ENCODE results near the gene HSD11B1L.

The HSD11B1L gene

DNA sequence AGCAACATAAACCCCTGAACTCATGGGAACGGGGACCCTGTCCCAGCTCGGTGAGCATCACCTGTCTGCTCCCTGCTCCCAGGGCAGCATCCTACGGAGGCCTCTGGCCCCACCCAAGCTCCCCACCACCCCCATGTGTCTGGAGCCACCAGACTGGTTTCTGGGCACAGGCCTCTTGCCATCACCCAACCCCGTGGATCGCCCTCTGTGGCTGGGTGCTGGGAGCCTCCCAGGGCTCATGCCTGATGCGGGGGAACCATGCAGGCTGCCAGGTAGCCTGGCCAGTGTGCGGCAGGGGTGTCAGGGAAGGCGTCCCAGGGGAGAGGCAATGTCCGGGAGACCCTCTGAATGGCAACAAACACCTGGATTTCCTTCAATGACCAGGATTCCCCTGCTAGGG lies 3.2 kb upstream of the HSD11B1L start:
- Histone ChIP-seq H3K4me3 (ENCODE audit: low read length in 2 of 2) (no peak overlapping the region), H3K27me3 (ENCODE audit: control insufficient read depth in 1 of 2, insufficient read depth in 2 of 2, low read length in 2 of 2) (no peaks in the 10 kb centered on the region), H3K4me1 (ENCODE audit: control insufficient read depth, insufficient read depth, low read length) (peaks cover 22% of the 10 kb centered on the region), H3K27ac (ENCODE audit: low read length) (no peak overlapping the region), H3K9ac (ENCODE audit: low read length in 2 of 2) (no peak overlapping the region), H3K36me3 (ENCODE audit: control insufficient read depth in 2 of 2, insufficient read depth in 2 of 2, low read length in 2 of 2) (peaks cover 0 to 4% of the 10 kb centered on the region in 2 donors), H3K9me3 (ENCODE audit: control insufficient read depth in 2 of 2, low read length in 2 of 2) (no peaks in the 10 kb centered on the region)

DNA sequence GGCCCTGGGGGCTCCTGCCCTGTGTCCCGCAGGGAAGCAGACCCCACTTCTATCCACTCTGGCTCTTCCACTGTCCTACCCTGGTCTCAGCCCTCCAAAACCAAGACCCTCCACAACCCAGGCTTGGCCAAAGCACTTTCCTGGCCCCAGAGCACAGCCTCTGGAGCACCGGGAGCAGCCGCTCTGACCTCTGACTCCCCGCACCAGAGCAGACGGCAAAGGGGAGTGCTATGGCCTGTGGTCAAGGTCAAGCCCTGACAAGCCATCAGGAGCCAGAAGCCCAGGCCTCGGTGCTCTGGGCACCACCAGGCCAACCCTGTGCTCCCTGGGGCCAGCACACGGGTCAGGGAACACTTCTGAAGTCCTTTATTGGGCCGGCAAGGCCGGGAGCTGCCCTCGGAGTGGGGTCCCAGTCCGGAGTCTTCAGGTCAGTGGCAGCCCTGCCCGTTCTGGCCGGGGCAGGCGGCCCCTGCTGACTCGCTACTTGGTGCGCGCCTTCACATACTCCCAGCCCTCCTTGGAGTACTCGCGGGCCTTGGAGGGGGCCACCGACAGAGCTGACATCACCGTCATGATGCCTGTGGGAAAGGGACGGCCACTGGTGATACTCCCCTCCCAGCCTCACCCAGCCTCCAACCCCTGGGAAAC lies 2.6 kb upstream of the HSD11B1L start:
- H3K27ac ChIP-seq (ENCODE audit: low read length), result no peak overlapping the region
- H3K27me3 ChIP-seq (ENCODE audit: control insufficient read depth in 1 of 2, insufficient read depth in 2 of 2, low read length in 2 of 2), result no peaks in the 10 kb centered on the region
- H3K9ac ChIP-seq (ENCODE audit: low read length in 2 of 2), result no peak overlapping the region
- H3K36me3 ChIP-seq (ENCODE audit: control insufficient read depth in 2 of 2, insufficient read depth in 2 of 2, low read length in 2 of 2), result peaks cover 0 to 4% of the 10 kb centered on the region in 2 donors
- no peaks in the 10 kb centered on the region for H3K9me3 ChIP-seq (ENCODE audit: control insufficient read depth in 2 of 2, low read length in 2 of 2)
- no peak overlapping the region for H3K4me3 ChIP-seq (ENCODE audit: low read length in 2 of 2)
- peaks cover 22% of the 10 kb centered on the region for H3K4me1 ChIP-seq (ENCODE audit: control insufficient read depth, insufficient read depth, low read length)

DNA sequence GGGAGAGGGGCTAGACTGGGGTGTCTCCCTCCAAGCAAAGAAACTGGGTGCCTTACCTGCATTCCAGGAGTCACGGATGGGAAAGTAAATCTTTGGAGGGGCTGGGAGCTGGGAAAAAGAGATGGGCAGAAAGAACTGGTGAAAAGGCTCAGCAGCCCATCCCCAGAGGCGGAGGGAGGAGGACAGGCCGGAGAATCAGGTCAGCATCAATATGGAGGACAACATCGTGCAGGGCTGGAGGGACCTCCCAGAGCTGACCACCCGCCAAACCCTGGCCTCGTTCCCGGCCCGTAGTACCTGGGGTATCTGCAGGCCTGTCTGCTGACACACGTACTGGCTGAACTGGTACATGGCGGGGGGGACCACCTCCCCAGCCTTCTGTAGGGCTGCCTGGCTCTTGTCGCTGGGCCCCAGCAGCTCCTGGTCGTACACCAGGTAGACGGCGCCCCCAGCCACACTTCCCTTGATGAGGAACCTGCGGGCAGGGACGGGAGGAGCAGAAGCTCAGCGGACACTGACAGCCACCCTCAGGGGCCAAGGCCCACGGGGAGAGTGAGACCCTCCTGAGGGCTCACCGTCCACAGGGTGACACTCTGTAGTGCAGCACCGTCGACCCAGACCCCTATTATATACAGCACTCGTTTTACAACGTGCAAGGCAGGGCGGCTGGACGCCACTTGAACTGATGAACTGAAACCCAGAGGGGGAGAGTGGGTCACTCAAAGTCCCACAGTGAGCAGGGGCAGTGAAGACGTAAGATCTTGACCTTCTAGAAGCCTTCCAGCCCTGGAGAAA lies 1.3 kb upstream of the HSD11B1L start:
- Histone ChIP-seq H3K9ac (ENCODE audit: low read length in 2 of 2) (peak overlapping the region; percentile 95 to 97), H3K27me3 (ENCODE audit: control insufficient read depth in 1 of 2, insufficient read depth in 2 of 2, low read length in 2 of 2) (no peaks in the 10 kb centered on the region), H3K36me3 (ENCODE audit: control insufficient read depth in 2 of 2, insufficient read depth in 2 of 2, low read length in 2 of 2) (peaks cover 0 to 2% of the 10 kb centered on the region in 2 donors), H3K27ac (ENCODE audit: low read length) (peak overlapping the region; percentile 85), H3K9me3 (ENCODE audit: control insufficient read depth in 2 of 2, low read length in 2 of 2) (no peaks in the 10 kb centered on the region), H3K4me3 (ENCODE audit: low read length in 2 of 2) (peak overlapping the region; percentile 91 to 99), H3K4me1 (ENCODE audit: control insufficient read depth, insufficient read depth, low read length) (peaks cover 22% of the 10 kb centered on the region)

DNA sequence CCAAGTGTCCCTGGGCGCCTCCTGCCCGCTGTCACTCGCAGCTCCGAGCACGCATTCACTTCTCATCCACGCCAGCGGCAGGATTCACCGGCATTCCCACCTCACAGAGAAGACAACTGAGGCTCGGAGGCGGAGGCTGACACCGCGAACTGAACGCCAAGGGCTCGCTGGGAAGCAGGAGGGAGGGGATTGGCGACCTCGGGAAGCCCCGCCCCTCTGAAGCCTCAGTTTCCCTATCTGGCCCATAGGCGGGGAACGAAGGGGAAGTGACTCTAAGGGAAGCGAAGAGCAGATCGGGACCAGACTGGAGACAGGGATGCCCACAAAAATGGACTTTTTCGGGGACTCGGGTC lies 767 bp upstream of the HSD11B1L start:
- Histone ChIP-seq H3K4me1 (ENCODE audit: control insufficient read depth, insufficient read depth, low read length) (peaks cover 22% of the 10 kb centered on the region), H3K9me3 (ENCODE audit: control insufficient read depth in 2 of 2, low read length in 2 of 2) (no peaks in the 10 kb centered on the region), H3K36me3 (ENCODE audit: control insufficient read depth in 2 of 2, insufficient read depth in 2 of 2, low read length in 2 of 2) (peaks cover 0 to 2% of the 10 kb centered on the region in 2 donors), H3K9ac (ENCODE audit: low read length in 2 of 2) (peak overlapping the region; percentile 95 to 97), H3K4me3 (ENCODE audit: low read length in 2 of 2) (peak overlapping the region; percentile 91 to 99), H3K27ac (ENCODE audit: low read length) (peak overlapping the region; percentile 85), H3K27me3 (ENCODE audit: control insufficient read depth in 1 of 2, insufficient read depth in 2 of 2, low read length in 2 of 2) (no peaks in the 10 kb centered on the region)

DNA sequence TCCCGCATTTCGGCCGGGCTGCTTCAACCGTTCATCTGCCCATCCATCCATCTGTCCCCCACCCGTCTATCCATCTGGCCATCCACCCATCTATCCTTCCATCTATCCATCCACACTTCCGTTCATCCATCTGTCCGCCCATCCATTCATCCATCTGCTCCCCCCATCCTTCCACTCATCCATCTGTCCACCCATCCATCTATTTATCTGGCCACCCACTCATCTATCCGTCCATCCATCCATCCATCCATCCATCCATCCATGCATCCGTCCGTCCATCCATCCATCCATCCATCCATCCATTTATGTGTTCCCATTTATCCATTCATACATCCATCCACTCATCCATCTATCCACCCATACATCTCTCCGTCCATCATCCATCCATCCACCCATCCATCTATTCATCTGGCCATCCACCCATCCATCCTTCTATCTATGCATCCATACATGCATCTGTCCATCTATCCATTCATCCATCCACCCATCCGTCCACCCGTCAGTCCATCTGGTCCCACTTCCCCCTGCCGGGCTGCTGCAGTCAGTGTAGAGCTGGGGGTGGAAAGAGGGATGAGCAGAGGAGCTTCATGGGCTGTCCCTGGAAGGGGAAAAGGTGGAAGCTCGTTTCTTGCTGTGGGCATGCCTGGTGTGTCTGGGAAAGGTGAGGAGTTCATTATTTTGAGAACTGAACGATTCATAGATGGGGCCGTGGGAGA lies 722 bp downstream of the HSD11B1L start:
- H3K27ac ChIP-seq (ENCODE audit: low read length), result peak overlapping the region; percentile 85

DNA sequence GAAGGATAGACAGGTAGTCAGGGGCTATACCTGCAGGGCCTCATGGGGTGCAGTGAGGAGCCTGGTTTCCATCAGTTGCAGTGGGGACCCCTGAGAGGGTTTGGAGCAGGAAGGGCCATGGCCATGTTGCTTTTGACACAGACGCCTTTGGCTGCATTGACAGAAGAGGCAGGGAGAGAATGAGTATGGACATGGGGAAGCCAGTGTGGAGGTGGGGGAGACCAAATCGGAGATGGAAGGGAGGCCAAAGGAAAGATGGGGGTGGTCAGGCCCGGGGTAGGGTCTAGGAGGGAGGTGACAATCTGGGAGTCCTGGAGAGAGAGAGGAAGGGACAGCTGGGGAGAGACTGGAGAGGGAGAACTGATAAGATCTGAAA lies 1.3 kb downstream of the HSD11B1L start:
- H3K36me3 ChIP-seq (ENCODE audit: control insufficient read depth in 2 of 2, insufficient read depth in 2 of 2, low read length in 2 of 2), result peaks cover 0 to 2% of the 10 kb centered on the region in 2 donors
- peaks cover 28% of the 10 kb centered on the region for H3K4me1 ChIP-seq (ENCODE audit: control insufficient read depth, insufficient read depth, low read length)
- H3K27ac ChIP-seq (ENCODE audit: low read length), result no peak overlapping the region
- H3K27me3 ChIP-seq (ENCODE audit: control insufficient read depth in 1 of 2, insufficient read depth in 2 of 2, low read length in 2 of 2), result no peaks in the 10 kb centered on the region
- H3K4me3 ChIP-seq (ENCODE audit: low read length in 2 of 2), result no peak overlapping the region
- no peaks in the 10 kb centered on the region for H3K9me3 ChIP-seq (ENCODE audit: control insufficient read depth in 2 of 2, low read length in 2 of 2)
- H3K9ac ChIP-seq (ENCODE audit: low read length in 2 of 2), result no peak overlapping the region

More for the DNA sequence above, 722 bp downstream of the HSD11B1L start:
- peak overlapping the region; percentile 36 to 97 for H3K9ac ChIP-seq (ENCODE audit: low read length in 2 of 2)
- no peaks in the 10 kb centered on the region for H3K27me3 ChIP-seq (ENCODE audit: control insufficient read depth in 1 of 2, insufficient read depth in 2 of 2, low read length in 2 of 2)
- H3K9me3 ChIP-seq (ENCODE audit: control insufficient read depth in 2 of 2, low read length in 2 of 2), result no peaks in the 10 kb centered on the region
- H3K36me3 ChIP-seq (ENCODE audit: control insufficient read depth in 2 of 2, insufficient read depth in 2 of 2, low read length in 2 of 2), result peaks cover 0 to 2% of the 10 kb centered on the region in 2 donors
- peak overlapping the region; percentile 91 to 99 for H3K4me3 ChIP-seq (ENCODE audit: low read length in 2 of 2)
- peaks cover 24% of the 10 kb centered on the region for H3K4me1 ChIP-seq (ENCODE audit: control insufficient read depth, insufficient read depth, low read length)

DNA sequence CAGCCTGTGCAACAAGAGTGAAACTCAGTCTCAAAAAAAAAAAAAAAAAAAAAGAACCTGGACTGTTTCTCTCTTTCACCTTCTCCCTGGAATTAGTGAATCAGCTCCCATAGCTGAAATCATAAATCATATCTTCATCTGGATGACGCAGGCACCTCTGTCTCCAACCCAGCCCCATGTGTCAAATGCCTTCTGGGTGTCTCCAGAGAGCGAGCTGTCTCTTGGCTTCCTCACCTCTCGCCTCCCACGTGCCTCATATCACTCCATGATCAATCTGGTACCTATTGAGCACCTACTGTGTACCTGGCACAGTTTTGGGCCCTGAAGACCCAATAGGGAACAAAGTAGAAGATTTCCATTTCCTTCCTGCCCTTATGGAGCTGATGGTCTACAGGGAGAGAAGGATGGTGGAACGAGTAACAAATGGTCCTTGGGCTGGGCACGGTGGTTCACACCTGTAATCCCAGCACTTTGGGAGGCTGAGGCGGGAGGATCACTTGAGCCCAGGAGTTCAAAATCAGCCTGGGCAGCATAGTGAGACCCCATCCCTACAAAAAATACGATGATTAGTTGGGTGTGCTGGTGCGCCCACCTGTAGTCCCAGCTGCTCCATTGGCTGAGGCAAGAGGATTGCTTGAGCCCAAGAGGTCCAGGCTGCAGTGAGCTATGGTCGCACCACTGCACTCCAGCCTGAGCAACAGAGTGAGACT lies 2.5 kb downstream of the HSD11B1L start:
- no peaks in the 10 kb centered on the region for H3K9me3 ChIP-seq (ENCODE audit: control insufficient read depth in 2 of 2, low read length in 2 of 2)
- H3K9ac ChIP-seq (ENCODE audit: low read length in 2 of 2), result no peak overlapping the region
- peaks cover 31% of the 10 kb centered on the region for H3K4me1 ChIP-seq (ENCODE audit: control insufficient read depth, insufficient read depth, low read length)
- no peaks in the 10 kb centered on the region for H3K27me3 ChIP-seq (ENCODE audit: control insufficient read depth in 1 of 2, insufficient read depth in 2 of 2, low read length in 2 of 2)
- no peaks in the 10 kb centered on the region for H3K36me3 ChIP-seq (ENCODE audit: control insufficient read depth in 2 of 2, insufficient read depth in 2 of 2, low read length in 2 of 2)
- H3K4me3 ChIP-seq (ENCODE audit: low read length in 2 of 2), result no peak overlapping the region
- H3K27ac ChIP-seq (ENCODE audit: low read length), result no peak overlapping the region

DNA sequence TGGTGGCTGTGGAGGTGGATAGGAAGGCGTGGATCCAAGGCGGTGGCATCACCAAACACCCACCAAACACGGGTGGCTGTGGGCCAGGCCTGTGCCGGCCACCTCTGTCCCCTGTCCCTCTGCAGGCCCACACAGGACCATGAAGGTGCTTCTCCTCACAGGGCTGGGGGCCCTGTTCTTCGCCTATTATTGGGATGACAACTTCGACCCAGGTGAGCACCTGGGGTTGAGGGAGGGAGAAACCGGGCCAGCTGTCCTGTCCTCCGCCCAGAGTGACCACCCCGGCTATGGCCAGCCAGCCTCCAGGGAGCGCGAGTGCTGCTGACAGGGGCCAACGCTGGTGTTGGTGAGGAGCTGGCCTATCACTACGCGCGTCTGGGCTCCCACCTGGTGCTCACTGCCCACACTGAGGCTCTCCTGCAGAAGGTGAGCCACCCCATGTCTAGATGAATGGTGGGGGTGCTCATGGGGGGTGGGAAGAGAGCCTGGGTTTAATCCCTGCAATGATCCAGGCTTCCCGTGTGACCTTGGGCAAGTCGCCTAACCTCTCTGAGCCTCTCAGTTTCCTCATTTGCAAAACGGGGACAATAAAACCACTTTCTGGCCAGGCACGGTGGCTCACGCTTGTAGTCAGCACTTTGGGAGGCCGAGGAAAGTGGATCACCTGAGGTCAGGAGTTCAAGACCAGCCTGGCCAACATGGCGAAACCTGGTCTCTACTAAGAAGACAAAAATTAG lies 4.0 kb downstream of the HSD11B1L start:
- Histone ChIP-seq H3K9me3 (ENCODE audit: control insufficient read depth in 2 of 2, low read length in 2 of 2) (no peaks in the 10 kb centered on the region), H3K36me3 (ENCODE audit: control insufficient read depth in 2 of 2, insufficient read depth in 2 of 2, low read length in 2 of 2) (no peaks in the 10 kb centered on the region), H3K9ac (ENCODE audit: low read length in 2 of 2) (no peak overlapping the region), H3K4me1 (ENCODE audit: control insufficient read depth, insufficient read depth, low read length) (peaks cover 24% of the 10 kb centered on the region), H3K4me3 (ENCODE audit: low read length in 2 of 2) (no peak overlapping the region), H3K27ac (ENCODE audit: low read length) (no peak overlapping the region), H3K27me3 (ENCODE audit: control insufficient read depth in 1 of 2, insufficient read depth in 2 of 2, low read length in 2 of 2) (no peaks in the 10 kb centered on the region)

DNA sequence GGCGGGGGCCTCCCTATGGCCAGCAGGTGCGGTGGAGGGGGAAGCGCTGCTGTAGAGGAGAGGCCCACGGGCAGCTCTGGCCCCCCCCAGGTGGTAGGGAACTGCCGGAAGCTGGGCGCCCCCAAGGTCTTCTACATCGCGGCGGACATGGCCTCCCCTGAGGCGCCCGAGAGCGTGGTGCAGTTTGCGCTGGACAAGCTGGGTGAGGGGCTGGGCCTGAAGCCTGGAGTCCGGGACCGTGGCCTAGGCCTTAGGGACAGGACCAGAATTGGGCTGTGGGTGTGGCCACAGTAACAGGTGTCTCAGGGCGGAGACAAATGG lies 5.5 kb downstream of the HSD11B1L start:
- H3K27me3 ChIP-seq (ENCODE audit: control insufficient read depth in 1 of 2, insufficient read depth in 2 of 2, low read length in 2 of 2), result no peaks in the 10 kb centered on the region
- H3K4me1 ChIP-seq (ENCODE audit: control insufficient read depth, insufficient read depth, low read length), result peaks cover 26% of the 10 kb centered on the region
- peak overlapping the region; percentile 49 for H3K27ac ChIP-seq (ENCODE audit: low read length)
- H3K9me3 ChIP-seq (ENCODE audit: control insufficient read depth in 2 of 2, low read length in 2 of 2), result no peaks in the 10 kb centered on the region
- H3K36me3 ChIP-seq (ENCODE audit: control insufficient read depth in 2 of 2, insufficient read depth in 2 of 2, low read length in 2 of 2), result no peaks in the 10 kb centered on the region
- peak overlapping the region in 1 of 2 donors; percentile 49 for H3K9ac ChIP-seq (ENCODE audit: low read length in 2 of 2)
- H3K4me3 ChIP-seq (ENCODE audit: low read length in 2 of 2), result peak overlapping the region; percentile 49 to 74
